HG03571 (cell line): ENCODE results near the gene ZYG11A.
A peak's percentile ranks its signal among the peaks of the same experiment; 100 is the strongest.

ENCODE experiments used
- ATAC-seq: cut with Tn5 transposase; IDR thresholded peaks from one replicate; pipeline ENCODE4 v1.9.1; 2021; ENCODE audit not compliant: unreplicated experiment

The ZYG11A gene

DNA sequence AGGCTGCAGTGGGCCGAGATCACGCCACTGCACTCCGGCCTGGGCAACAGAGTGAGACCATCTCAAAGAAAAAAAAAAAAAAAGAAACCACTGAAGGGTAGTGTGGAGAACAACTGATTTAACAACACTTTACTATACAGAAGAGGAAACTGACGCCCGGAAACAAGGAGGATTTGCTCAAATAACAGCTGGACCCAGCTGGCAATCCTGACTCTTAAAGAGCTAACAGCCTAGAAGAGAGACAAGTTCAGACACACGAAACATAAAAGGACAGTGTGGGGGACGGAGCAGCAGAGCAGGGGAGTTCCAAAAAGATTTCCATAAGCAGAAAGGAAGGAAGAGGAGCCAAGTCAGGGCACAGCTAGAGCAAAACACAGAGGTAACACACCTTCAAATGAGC lies 74.6 kb downstream of the ZYG11A start:
- ATAC-seq: no peak

GRCh38 chr1:52917581-52917980 lies 75.0 kb downstream of the ZYG11A start:
- ATAC-seq: no peak

- ATAC-seq: no peak
Measured at GRCh38 chr1:52918201-52918600, 75.6 kb downstream of the ZYG11A start.

DNA sequence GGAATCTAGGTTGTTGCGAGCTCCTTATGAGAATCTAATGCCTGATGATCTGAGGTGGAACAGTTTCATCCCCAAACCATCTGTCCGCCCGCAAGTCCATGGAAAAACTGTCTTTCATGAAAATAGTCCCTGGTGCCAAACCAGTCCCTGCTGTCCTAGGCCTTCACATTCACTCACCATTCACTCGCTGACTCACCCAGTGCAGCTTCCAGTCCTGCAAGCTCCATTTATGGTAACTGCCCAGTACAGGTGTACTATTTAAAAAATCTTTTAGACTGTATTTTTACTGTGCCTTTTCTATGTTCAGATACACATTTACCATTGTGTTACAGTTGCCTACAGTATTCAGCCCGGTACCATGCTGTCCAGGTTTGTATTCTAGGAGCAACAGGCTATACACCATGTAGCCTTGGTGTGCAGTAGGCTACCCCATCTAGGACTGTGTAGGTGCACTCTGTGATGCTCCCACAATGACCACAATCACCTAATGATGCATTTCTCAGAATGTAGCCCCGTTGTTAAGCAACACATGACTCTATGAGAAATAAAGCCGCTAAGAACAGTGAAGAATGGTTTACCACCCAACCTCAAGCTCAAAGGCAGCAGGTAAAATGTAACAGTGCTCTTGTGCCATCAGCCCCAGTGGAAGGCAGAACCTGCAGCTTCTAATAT lies 76.6 kb downstream of the ZYG11A start:
- no peak for ATAC-seq

GRCh38 chr1:52919723-52920483 lies 77.3 kb downstream of the ZYG11A start:
- no peak for ATAC-seq

DNA sequence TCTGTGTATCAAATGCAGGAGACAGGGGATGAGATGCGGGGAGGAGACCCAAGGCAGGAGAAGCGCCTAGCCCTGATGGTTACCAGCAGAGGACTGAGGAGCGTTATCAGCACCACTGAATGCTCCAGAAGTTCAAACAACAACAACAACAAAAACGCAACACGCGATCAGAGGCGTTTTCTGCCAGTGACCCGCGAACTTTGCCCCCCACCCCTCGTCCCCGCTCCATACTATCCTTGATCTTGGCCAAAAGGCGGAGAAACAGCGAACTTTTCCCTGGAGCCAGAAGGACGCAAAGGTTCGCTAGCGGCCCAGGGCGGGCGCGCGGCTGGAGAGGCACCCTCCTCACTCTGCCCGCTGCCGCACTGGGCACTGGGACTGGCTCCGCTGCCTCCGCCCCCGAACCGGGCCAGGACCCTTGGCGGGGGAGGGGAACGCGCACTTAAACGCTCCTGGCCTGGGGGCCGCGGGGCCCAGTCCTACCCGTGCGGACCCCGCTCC lies 78.3 kb downstream of the ZYG11A start:
- ATAC-seq: no peak

DNA sequence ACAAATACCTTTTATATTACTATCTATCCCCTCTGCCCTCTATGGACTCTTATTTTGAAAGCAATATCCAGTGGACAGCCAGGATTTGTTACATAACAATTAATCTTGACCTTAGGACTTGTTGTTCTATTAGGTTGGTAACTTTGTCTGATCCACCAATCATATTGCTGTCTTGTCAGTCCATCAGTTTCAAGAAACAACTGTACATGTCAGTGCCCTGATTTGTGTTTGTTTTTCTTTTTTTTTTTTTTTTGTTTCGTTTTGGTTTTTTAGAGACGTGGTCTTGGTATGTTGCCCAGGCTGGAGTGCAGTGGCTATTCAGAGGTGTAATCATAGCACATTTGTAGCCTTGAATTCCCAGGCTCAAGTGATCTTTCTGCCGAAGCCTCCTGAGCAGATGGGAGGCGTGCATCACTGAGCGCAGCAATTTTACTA lies 83.0 kb downstream of the ZYG11A start:
- no peak for ATAC-seq

DNA sequence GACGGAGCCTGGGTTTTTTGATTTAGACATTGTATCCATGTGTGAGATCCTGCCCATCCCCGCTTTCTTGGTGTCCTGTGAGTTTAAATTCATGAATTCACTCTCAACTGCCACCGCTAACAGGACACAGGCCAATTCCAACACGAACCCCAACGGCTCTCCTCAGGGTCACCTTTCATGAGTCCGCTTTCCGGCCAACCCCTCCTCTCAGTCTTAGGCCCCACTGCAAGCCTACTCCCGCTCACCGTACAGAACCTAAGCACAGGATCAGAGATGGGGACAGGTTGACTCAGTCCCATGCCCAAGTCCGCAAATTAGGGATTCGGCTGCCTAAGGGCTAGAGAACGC lies 84.3 kb downstream of the ZYG11A start:
- ATAC-seq: no peak

- ATAC-seq: peak; percentile 52
Measured at GRCh38 chr1:52927212-52928014, 84.9 kb downstream of the ZYG11A start, which contains the start of gene SCP2. Gene SCP2 (plus strand): TSS chr1:52927276. CDS start chr1:52927397, 121 bp downstream.

DNA sequence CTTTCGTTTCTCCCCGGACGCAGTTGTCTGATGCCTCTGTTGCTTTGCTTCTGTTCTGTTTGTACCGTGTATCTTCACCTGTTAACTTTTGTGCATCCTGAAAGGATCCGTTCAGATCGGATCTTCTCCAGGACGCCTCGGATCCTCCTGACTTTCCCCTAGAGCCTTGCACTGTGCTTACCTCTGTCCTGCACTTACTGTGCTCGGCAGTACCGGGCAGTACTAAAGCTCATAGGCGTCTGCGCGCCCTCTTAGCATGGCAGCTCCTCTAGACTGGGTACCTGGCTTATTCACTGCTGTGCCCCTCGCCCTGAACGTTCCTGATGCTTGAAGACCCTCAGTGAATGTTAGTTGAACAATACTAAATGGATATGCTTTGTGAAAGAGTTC lies 85.5 kb downstream of the ZYG11A start:
- no peak for ATAC-seq

GRCh38 chr1:52929019-52929418 lies 86.5 kb downstream of the ZYG11A start:
- no peak for ATAC-seq

- no peak for ATAC-seq
Measured at GRCh38 chr1:52937433-52938182, 95.0 kb downstream of the ZYG11A start.

DNA sequence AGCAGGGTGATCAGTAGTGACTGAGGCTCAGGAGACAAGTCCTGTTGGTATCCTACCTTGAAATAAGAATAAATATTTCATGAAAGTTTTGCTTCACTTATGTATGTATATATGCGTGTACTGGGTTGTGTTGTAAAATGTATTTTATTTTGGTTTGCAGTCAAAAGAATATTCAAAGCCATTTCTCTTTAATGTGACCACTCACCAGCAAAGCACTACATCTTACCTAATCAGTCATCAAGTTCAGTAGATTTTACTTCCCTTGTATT lies 95.6 kb downstream of the ZYG11A start:
- ATAC-seq: no peak

- ATAC-seq: no peak
Measured at GRCh38 chr1:52943876-52944416, 101.4 kb downstream of the ZYG11A start.

DNA sequence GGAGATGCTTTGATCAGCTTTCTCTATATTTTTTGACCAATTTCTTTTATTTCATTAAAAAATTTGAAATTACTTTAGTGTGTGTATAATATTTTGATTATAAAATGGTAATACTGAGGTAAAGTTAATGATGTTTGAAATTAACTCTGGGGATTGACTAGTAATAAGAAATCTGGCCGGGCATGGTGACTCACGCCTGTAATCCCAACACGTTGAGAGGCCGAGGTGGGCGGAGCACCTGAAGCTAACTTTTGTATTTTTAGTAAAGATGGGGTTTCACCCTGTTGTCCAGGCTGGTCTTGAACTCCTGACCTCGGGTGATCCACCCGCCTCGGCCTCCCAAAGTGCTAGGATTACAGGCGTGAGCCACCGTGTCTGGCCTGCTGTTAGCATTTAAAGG lies 102.0 kb downstream of the ZYG11A start:
- ATAC-seq: no peak
